ENCODE measurements around the gene BICD1. TPM values are rescaled to one million over a fixed set of nuclear protein-coding genes. Genes with fewer than 3 reads are reported as not detected.

Gene BICD1
- polyA plus RNA-seq, 4 donors: 0.45 to 17.0 (median 4.3) TPM

DNA sequence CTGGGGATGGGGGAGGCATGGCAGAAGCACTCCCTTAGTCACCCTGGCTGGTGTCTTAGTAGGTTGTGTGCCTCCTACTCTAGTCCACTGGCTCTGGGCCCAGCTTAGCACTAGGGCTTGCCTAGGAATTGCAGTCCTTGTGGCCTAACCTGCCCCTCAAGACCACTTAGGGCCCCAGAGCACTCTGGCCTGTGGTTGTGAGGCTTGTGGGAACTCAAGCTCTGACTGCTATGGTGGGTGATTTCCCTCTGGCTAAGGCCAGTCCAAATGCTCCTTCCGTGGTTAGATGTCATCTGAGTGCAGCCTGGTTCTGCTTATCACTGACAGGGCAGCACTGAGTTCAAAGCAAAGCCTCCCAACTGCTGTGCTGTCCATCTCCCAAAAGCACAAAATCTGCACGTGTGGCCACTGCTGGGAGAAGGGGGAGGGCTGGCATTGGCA is 312.9 kb downstream of the BICD1 start:
- peaks cover 0 to 13% (median 2%) of the 10 kb centered on the region in 3 donors for H3K36me3 ChIP-seq (ENCODE audit: control insufficient read depth in 3 of 3, insufficient read depth in 2 of 3, low read depth in 1 of 3, low read length in 3 of 3)
- H3K27ac ChIP-seq (ENCODE audit: low read depth in 1 of 3, low read length in 2 of 3): no peak overlapping the region
- FAIRE-seq: no peak
- H3K4me1 ChIP-seq (ENCODE audit: control insufficient read depth in 3 of 3, insufficient read depth in 2 of 3, low read depth in 1 of 3, low read length in 2 of 3): peaks cover 0 to 5% (median 0%) of the 10 kb centered on the region in 3 donors
- no peaks in the 10 kb centered on the region for H3K9me3 ChIP-seq (ENCODE audit: control insufficient read depth in 2 of 2, insufficient read depth in 1 of 2, low read depth in 1 of 2, low read length in 1 of 2)
- DNase-seq: no peak
- H3K27me3 ChIP-seq (ENCODE audit: control insufficient read depth in 3 of 3, insufficient read depth in 3 of 3, low read length in 3 of 3): no peaks in the 10 kb centered on the region
- 15 to 31% (median 25%) methylated on average over 2 of the region's 2 CpGs for WGBS, 3 donors
- H3K4me3 ChIP-seq (ENCODE audit: low read depth in 1 of 3, low read length in 3 of 3): no peak overlapping the region

DNA sequence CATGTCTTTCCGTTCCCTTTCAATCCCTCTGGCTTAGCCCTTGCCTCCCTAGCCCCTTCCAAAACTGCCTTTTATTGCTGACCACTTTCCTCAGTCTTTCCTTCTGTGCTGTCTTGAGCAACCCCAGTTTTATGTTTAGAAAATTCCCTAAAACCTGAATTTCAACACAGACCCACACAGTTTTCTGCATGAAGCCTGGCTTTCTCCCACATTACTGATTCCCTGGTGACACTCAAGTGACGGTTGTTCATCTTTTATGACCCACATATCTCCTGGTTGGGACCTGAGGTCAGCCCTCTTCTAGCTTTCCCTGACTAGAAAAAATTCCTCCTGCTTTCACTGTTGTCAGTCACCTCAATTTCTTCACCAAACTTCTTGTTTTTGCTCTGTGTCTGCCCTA is 313.7 kb downstream of the BICD1 start:
- H3K36me3 ChIP-seq (ENCODE audit: control insufficient read depth in 3 of 3, insufficient read depth in 2 of 3, low read depth in 1 of 3, low read length in 3 of 3): peaks cover 0 to 13% (median 2%) of the 10 kb centered on the region in 3 donors
- no peak for DNase-seq
- no peaks in the 10 kb centered on the region for H3K27me3 ChIP-seq (ENCODE audit: control insufficient read depth in 3 of 3, insufficient read depth in 3 of 3, low read length in 3 of 3)
- H3K9me3 ChIP-seq (ENCODE audit: control insufficient read depth in 2 of 2, insufficient read depth in 1 of 2, low read depth in 1 of 2, low read length in 1 of 2): no peaks in the 10 kb centered on the region
- H3K27ac ChIP-seq (ENCODE audit: low read depth in 1 of 3, low read length in 2 of 3): no peak overlapping the region
- H3K4me1 ChIP-seq (ENCODE audit: control insufficient read depth in 3 of 3, insufficient read depth in 2 of 3, low read depth in 1 of 3, low read length in 2 of 3): peaks cover 0 to 5% (median 0%) of the 10 kb centered on the region in 3 donors
- WGBS, 3 donors: 67 to 76% (median 74%) methylated on average over 2 of the region's 2 CpGs
- H3K4me3 ChIP-seq (ENCODE audit: low read depth in 1 of 3, low read length in 3 of 3): no peak overlapping the region
- no peak for FAIRE-seq

DNA sequence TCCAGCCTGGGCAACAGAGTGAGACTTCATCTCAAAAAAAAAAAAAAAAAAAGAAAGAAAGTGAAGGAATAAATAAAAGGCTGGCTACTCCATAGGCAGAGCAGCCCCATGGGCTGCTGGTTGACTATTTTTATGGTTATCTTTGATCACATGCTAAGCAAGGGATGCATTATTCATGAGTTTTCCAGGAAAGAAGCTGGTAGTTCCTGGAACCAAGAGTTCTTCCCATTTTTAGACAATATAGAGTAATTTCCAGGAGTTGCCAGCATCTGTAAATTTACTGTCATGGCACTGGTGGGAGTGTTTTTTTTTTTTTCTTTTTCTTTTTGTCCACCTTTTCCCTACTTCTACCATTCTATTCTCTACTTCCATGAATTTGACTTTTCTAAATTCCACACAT is 316.9 kb downstream of the BICD1 start:
- Histone ChIP-seq H3K27ac (ENCODE audit: low read depth in 1 of 3, low read length in 2 of 3) (no peak overlapping the region), H3K4me3 (ENCODE audit: low read depth in 1 of 3, low read length in 3 of 3) (no peak overlapping the region), H3K4me1 (ENCODE audit: control insufficient read depth in 3 of 3, insufficient read depth in 2 of 3, low read depth in 1 of 3, low read length in 2 of 3) (peaks cover 0 to 5% (median 0%) of the 10 kb centered on the region in 3 donors), H3K9me3 (ENCODE audit: control insufficient read depth in 2 of 2, insufficient read depth in 1 of 2, low read depth in 1 of 2, low read length in 1 of 2) (no peaks in the 10 kb centered on the region), H3K27me3 (ENCODE audit: control insufficient read depth in 3 of 3, insufficient read depth in 3 of 3, low read length in 3 of 3) (no peaks in the 10 kb centered on the region), H3K36me3 (ENCODE audit: control insufficient read depth in 3 of 3, insufficient read depth in 2 of 3, low read depth in 1 of 3, low read length in 3 of 3) (peaks cover 0 to 6% (median 2%) of the 10 kb centered on the region in 3 donors)
- FAIRE-seq (no peak), DNase-seq (no peak)

DNA sequence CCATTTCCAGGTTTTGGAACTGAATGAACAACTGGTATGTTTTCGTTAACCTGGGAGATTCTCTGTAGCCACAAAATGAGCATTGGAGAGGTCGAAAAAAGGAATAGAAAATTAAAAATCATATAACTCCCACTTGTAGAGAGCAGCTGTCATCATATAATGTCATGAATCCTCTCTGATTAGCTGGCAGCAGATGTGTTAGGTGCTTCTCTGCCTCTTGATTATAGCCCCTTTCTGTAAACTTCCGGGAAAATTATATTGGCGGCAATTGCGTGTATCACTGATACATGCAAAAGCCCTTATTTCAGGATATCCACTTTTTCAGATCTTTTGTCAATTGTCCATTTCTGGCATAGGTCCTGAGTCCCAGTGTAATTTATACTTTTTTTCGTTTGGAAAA is 324.4 kb downstream of the BICD1 start:
- H3K27ac ChIP-seq (ENCODE audit: low read depth in 1 of 3, low read length in 2 of 3): no peak overlapping the region
- 76 to 83% (median 80%) methylated on average over 6 of the region's 6 CpGs for whole genome bisulfite sequencing, 3 donors
- H3K36me3 ChIP-seq (ENCODE audit: control insufficient read depth in 3 of 3, insufficient read depth in 2 of 3, low read depth in 1 of 3, low read length in 3 of 3): peaks cover 0 to 5% (median 0%) of the 10 kb centered on the region in 3 donors
- DNase-seq: no peak
- H3K4me1 ChIP-seq (ENCODE audit: control insufficient read depth in 3 of 3, insufficient read depth in 2 of 3, low read depth in 1 of 3, low read length in 2 of 3): no peaks in the 10 kb centered on the region
- no peaks in the 10 kb centered on the region for H3K27me3 ChIP-seq (ENCODE audit: control insufficient read depth in 3 of 3, insufficient read depth in 3 of 3, low read length in 3 of 3)
- H3K4me3 ChIP-seq (ENCODE audit: low read depth in 1 of 3, low read length in 3 of 3): no peak overlapping the region
- no peak for FAIRE-seq
- peaks cover 0 to 5% of the 10 kb centered on the region in 2 donors for H3K9me3 ChIP-seq (ENCODE audit: control insufficient read depth in 2 of 2, insufficient read depth in 1 of 2, low read depth in 1 of 2, low read length in 1 of 2)

Other genes starting within 250 kb of the BICD1 start
- 100 to 1,000 TPM in 2 of 4 donors, 10 to 100 TPM in 2; 34.6 to 134 (median 89.5) TPM for gene RESF1, start 147.4 kb upstream of the BICD1 start, polyA plus RNA-seq